H54 (cell line): ENCODE results near the gene TSEN54.

ENCODE experiments used
- DNase-seq: peaks from one replicate; pipeline ENCODE4 v3.0.0; 2011; ENCODE audit warnings: low spot score, mixed read lengths; ENCODE audit not compliant: insufficient read length
- FAIRE-seq: peaks from 3 replicates; lab custom pipeline; 2011; peaks lifted over from hg19 to GRCh38; lab: Jason Lieb, UNC
- POLR2A ChIP-seq: IDR thresholded peaks from 2 replicates; pipeline ENCODE4 v1.6.1; 2011; ENCODE audit warnings: low read depth, mild to moderate bottlenecking, low read length

TSEN54 gene

DNA sequence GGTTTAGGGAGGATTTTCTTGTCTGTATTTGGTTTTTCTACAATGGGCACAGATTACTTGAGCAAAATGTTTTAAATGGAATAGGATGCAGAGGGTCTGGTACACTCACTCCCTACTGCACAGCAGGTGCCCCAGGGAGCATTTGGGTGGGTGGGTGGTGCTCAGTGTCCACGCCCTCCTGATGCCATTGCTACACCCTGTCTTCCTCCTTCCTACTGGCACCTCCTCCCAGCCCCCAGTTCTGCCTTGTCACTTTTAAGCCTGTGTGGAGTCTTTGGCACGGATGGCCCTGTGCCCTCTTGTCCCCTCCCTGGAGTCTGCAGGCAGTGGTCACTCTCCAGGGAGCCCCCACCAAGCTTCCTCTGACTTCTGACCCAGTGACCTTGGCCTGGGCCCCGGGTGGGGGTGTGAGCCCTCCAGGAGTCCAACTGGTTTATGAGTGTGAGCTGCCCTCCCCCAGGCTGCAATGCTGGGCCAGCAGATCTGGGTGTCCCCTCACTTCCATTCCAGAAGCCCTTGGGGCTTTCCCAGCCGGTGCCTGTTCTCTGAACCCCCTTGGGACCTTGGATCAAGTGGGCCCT is 24.7 kb downstream of the TSEN54 start:
- DNase-seq (no peak), FAIRE-seq (no peak)
- no peak for TF ChIP-seq POLR2A

GRCh38 chr17:75542229-75542628 is 25.9 kb downstream of the TSEN54 start:
- no peak for FAIRE-seq
- TF ChIP-seq POLR2A = no peak
- no peak for DNase-seq

GRCh38 chr17:75542728-75543336 is 26.5 kb downstream of the TSEN54 start:
- no peak for TF ChIP-seq POLR2A
- no peak for FAIRE-seq
- no peak for DNase-seq

GRCh38 chr17:75544250-75544649 is 27.9 kb downstream of the TSEN54 start:
- FAIRE-seq (no peak), DNase-seq (no peak)
- no peak for TF ChIP-seq POLR2A

DNA sequence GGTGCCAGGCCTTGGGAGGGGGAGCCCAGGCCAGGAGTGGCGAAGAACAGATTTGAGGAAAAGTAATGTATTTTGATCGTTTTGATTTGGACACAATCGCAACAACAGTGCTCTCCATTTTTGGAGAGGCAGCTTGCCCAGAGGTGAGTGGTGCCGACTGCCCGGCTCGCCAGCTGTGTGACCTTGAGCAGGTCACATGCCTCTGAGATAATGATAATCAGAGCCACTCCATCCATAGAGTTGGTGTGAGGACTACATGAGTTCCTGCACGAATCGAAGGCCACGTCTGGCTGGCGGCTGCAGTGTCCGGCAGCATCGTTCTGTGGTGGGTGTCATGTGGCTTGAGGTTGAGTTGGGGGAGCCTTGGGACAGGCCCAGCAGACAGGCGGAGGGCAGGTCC is 29.9 kb downstream of the TSEN54 start:
- no peak for DNase-seq
- no peak for FAIRE-seq
- TF ChIP-seq POLR2A = no peak

GRCh38 chr17:75547091-75547490 is 30.8 kb downstream of the TSEN54 start:
- no peak for TF ChIP-seq POLR2A
- no peak for FAIRE-seq

GRCh38 chr17:75548813-75549212 is 32.5 kb downstream of the TSEN54 start:
- DNase-seq (no peak), FAIRE-seq (no peak)
- no peak for TF ChIP-seq POLR2A

More at GRCh38 chr17:75547091-75547490, 30.8 kb downstream of the TSEN54 start:
- no peak for DNase-seq

DNA sequence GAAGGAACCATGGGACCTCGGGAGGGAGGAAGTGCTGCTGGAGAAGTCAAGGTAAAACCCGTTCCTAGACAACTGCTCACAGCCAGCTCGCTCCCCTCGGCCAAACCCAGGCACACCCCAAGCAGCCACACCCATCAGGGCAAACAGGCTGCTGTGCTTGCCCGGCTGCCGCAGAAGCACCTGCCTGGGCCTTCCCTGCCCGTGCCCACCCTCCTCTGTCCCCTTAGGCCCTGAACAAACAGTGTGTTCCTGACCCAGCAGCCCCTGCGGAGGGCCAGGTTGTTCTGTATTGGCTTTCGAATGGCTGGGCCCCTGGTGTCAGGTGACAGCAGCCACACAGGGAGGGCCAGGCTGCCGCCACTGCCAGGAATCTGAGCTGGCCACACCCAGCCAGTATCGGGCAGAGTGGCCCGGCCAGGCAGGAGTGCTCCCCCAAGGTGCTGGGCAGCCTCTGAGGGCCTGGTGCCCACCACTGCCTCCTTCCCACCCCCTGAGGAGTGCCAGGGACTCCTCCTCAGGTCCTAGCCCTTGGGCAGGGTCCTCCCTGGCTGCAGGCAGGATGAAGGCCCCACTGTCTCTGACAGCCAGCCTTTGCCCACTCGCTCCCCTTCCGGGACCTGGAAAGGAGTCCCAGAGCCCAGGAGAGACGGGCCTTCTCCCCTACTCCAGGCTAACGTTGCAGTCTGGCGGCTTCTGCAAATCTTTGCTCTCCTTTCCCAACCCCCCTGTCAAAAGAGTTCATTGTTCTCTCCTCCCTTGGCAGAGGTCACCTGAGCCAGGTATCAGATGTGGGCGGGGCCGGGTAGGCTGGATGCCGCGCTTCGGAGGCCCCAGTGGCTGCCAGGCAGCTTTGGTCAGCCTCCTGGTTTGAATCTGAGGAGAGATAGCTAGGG is 33.2 kb downstream of the TSEN54 start:
- FAIRE-seq = no peak

GRCh38 chr17:75550139-75550465 is 33.8 kb downstream of the TSEN54 start:
- FAIRE-seq (no peak), DNase-seq (no peak)
- no peak for TF ChIP-seq POLR2A

More for the DNA sequence above, 33.2 kb downstream of the TSEN54 start:
- no peak for TF ChIP-seq POLR2A
- no peak for DNase-seq

DNA sequence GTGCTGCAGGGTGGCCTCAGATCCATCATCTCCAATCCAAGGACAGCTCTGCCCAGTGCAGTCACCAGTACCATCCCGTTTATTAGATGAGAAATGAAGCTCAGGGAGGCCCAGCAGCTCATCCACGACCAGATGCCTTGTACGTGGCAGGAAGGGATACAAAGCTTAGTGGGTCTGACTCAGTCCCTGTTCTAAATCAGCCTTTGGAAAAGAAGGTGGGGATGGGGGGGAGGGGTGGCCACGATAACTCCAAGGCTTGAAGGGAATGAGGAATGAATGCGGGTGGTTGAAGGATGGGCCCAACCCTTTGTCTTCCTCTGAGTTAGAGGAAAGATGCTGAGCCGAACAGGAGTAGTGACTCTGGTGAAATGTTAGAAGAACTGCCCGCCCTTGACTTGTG is 34.9 kb downstream of the TSEN54 start:
- no peak for DNase-seq
- no peak for FAIRE-seq
- TF ChIP-seq POLR2A = no peak

DNA sequence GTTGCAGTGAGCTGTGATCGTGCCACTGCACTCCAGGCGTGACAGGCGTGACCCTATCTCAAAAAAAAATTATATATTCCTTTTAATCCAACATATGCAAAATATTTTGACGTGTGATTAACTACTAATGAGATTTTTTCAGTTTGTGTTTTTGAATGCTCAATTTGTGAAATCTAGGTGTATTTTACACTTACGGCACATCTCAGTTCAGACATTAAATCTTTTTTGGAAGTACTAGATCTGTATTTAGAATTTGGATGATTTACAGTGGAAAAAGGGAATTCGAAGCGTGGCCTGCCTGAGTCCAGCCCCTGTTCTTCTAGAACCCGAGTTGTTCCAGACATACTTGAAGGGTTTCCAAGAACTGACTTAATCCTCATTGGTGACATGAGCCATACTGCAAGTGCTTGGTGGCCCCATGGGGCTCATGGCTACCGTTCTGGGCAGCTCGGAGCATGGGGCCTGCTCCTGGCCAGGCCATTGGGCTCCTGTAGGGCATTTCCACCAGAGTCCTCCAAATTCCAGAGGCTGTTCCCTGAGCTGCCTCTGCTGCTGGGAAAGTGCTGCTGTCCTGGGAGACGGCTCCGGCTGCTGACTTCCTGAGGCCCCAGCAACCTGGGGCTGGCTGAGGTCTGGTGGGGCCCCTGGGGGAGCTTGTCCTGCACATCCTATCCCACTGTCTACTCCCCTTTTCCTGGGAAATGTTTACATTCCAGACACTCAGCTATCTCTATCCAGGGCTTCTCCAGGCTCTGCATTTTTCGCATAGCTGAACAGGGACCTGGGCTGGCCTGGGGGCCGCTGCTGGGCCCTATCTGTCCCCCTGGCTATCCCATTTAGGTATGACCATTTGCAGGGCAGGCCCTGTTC is 36.3 kb downstream of the TSEN54 start:
- TF ChIP-seq POLR2A = no peak
- DNase-seq (no peak), FAIRE-seq (no peak)

- DNase-seq (no peak), FAIRE-seq (no peak)
- no peak for TF ChIP-seq POLR2A
Observed at GRCh38 chr17:75553295-75554110, 37.2 kb downstream of the TSEN54 start.

- TF ChIP-seq POLR2A = no peak
- no peak for FAIRE-seq
Observed at GRCh38 chr17:75555679-75556153, 39.4 kb downstream of the TSEN54 start.

More at GRCh38 chr17:75555679-75556153, 39.4 kb downstream of the TSEN54 start:
- no peak for DNase-seq
